ENCODE data around the gene MACROD2.
A peak's percentile ranks its signal among the peaks of the same experiment; 100 is the strongest.
"Not testable (repeated sequence)": the region's sequence is repeated elsewhere in the genome, so short reads cannot be mapped to it uniquely, and the experiment has no call there.

MACROD2 gene

GRCh38 chr20:15498926-15499325 lies 1503.6 kb downstream of the MACROD2 start:
- DNase-seq, result no peak

GRCh38 chr20:15506311-15506710 lies 1511.0 kb downstream of the MACROD2 start:
- DNase-seq, result no peak

- no peak for DNase-seq
These were observed 1511.8 kb downstream of the MACROD2 start for GRCh38 chr20:15507151-15507550.

GRCh38 chr20:15511551-15511950 lies 1516.2 kb downstream of the MACROD2 start:
- no peak for DNase-seq

- no peak for DNase-seq
These were observed 1517.6 kb downstream of the MACROD2 start for GRCh38 chr20:15512916-15513315.

- DNase-seq, result no peak
These were observed 1520.4 kb downstream of the MACROD2 start for GRCh38 chr20:15515691-15516090.

GRCh38 chr20:15520930-15521524 lies 1525.7 kb downstream of the MACROD2 start:
- no peak for DNase-seq

- DNase-seq, result no peak
These were observed 1528.1 kb downstream of the MACROD2 start for GRCh38 chr20:15523400-15523799.

GRCh38 chr20:15528391-15529111 lies 1533.2 kb downstream of the MACROD2 start:
- DNase-seq, result no peak

GRCh38 chr20:15535863-15536262 lies 1540.5 kb downstream of the MACROD2 start:
- DNase-seq, result no peak

GRCh38 chr20:15537200-15537599 lies 1541.9 kb downstream of the MACROD2 start:
- not testable (repeated sequence) for DNase-seq

GRCh38 chr20:15542655-15543054 lies 1547.3 kb downstream of the MACROD2 start:
- no peak for DNase-seq

- no peak for DNase-seq
These were observed 1549.4 kb downstream of the MACROD2 start for GRCh38 chr20:15544742-15545141.

GRCh38 chr20:15546525-15547023 lies 1551.3 kb downstream of the MACROD2 start:
- no peak for DNase-seq

- no peak for DNase-seq
These were observed 1551.8 kb downstream of the MACROD2 start for GRCh38 chr20:15547119-15547518.

GRCh38 chr20:15550116-15550870 lies 1555.0 kb downstream of the MACROD2 start:
- no peak for DNase-seq

GRCh38 chr20:15555913-15556312 lies 1560.6 kb downstream of the MACROD2 start:
- no peak for DNase-seq

GRCh38 chr20:15556869-15557268 lies 1561.6 kb downstream of the MACROD2 start:
- no peak for DNase-seq

GRCh38 chr20:15561070-15561569 lies 1565.8 kb downstream of the MACROD2 start:
- DNase-seq, result no peak

- no peak for DNase-seq
These were observed 1566.5 kb downstream of the MACROD2 start for GRCh38 chr20:15561707-15562404.

GRCh38 chr20:15563836-15564235 lies 1568.5 kb downstream of the MACROD2 start:
- no peak for DNase-seq

- peak in 3 of 4 experiments; percentile 1 to 2 (median 1) for DNase-seq
These were observed 1569.7 kb downstream of the MACROD2 start for GRCh38 chr20:15564981-15565380.

GRCh38 chr20:15565786-15566185 lies 1570.5 kb downstream of the MACROD2 start:
- no peak for DNase-seq
